K562 (cell line): ENCODE data around the gene LYAR.

Source experiments
- ARNT ChIP-seq, 2 experiments: fragments of 450-650 bp; IDR thresholded peaks; 2 replicates each; pipeline ENCODE4 v1.6.1; 2016; ENCODE audit warnings: mild to moderate bottlenecking in 1 of 2
- GATA2 ChIP-seq: sonication (generic); formaldehyde crosslinking; IDR thresholded peaks from 2 replicates; pipeline ENCODE4 v1.4.0; 2020; ENCODE audit warnings: mild to moderate bottlenecking, missing genetic modification reagents
- HNRNPH1 ChIP-seq: fragments of 200-400 bp; formaldehyde crosslinking; optimal IDR thresholded peaks from 2 replicates; pipeline ENCODE3; 2017; ENCODE audit warnings: low read depth, mild to moderate bottlenecking, low read length, moderate library complexity
- JUNB ChIP-seq: fragments of 450-650 bp; formaldehyde crosslinking; conservative IDR thresholded peaks from 2 replicates; pipeline ENCODE4 v1.4.0; 2020; ENCODE audit warnings: mild to moderate bottlenecking
- POLR2AphosphoS5 ChIP-seq: IDR thresholded peaks from 2 replicates; pipeline ENCODE4 v1.6.1; 2011; ENCODE audit warnings: mild to moderate bottlenecking, low read depth, low read length, moderate library complexity; ENCODE audit not compliant: control insufficient read depth, insufficient read depth
- ZNF274 ChIP-seq: IDR thresholded peaks from 2 replicates; pipeline ENCODE4 v1.6.1; 2011; ENCODE audit warnings: low read depth, mild to moderate bottlenecking, low read length, moderate library complexity, borderline replicate concordance
- ZNF408 ChIP-seq: fragments of 250-450 bp; sonication (Bioruptor Pico); IDR thresholded peaks from 2 replicates; pipeline ENCODE4 v1.4.0; 2020; ENCODE audit warnings: low read depth, mild to moderate bottlenecking, moderate library complexity
- TF ChIP-seq, protein P1 (sequence below): sonication (generic); formaldehyde crosslinking; IDR thresholded peaks from 2 replicates; pipeline ENCODE4 v1.8.0; 2023; ENCODE audit warnings: mild to moderate bottlenecking, missing genetic modification reagents
- TF ChIP-seq, protein P2 (sequence below): fragments of 200-800 bp; sonication (Bioruptor generic); IDR thresholded peaks from 2 replicates; pipeline ENCODE4 v1.6.1; 2016; ENCODE audit warnings: missing genetic modification characterization, missing compliant biosample characterization

DNA sequence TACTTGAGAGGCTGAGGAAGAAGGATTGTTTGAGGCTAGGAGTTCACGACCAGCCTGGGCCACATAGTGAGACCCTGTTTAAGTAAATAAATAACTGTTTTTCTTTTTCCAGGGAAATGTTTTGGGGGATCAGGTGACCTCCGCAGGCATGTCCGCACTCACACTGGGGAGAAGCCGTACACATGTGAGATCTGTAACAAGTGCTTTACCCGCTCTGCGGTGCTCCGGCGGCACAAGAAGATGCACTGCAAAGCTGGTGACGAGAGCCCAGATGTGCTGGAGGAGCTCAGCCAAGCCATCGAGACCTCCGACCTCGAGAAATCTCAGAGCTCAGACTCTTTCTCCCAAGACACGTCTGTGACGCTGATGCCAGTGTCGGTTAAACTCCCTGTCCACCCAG is 30.6 kb upstream of the LYAR start:
- no peak for TF ChIP-seq GATA2 (CRISPR knock-in tag)
- TF ChIP-seq ZNF408 (CRISPR knock-in tag), result no peak
- TF ChIP-seq, protein P1, sequence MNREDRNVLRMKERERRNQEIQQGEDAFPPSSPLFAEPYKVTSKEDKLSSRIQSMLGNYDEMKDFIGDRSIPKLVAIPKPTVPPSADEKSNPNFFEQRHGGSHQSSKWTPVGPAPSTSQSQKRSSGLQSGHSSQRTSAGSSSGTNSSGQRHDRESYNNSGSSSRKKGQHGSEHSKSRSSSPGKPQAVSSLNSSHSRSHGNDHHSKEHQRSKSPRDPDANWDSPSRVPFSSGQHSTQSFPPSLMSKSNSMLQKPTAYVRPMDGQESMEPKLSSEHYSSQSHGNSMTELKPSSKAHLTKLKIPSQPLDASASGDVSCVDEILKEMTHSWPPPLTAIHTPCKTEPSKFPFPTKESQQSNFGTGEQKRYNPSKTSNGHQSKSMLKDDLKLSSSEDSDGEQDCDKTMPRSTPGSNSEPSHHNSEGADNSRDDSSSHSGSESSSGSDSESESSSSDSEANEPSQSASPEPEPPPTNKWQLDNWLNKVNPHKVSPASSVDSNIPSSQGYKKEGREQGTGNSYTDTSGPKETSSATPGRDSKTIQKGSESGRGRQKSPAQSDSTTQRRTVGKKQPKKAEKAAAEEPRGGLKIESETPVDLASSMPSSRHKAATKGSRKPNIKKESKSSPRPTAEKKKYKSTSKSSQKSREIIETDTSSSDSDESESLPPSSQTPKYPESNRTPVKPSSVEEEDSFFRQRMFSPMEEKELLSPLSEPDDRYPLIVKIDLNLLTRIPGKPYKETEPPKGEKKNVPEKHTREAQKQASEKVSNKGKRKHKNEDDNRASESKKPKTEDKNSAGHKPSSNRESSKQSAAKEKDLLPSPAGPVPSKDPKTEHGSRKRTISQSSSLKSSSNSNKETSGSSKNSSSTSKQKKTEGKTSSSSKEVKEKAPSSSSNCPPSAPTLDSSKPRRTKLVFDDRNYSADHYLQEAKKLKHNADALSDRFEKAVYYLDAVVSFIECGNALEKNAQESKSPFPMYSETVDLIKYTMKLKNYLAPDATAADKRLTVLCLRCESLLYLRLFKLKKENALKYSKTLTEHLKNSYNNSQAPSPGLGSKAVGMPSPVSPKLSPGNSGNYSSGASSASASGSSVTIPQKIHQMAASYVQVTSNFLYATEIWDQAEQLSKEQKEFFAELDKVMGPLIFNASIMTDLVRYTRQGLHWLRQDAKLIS (CRISPR knock-in tag), result no peak
- no peak for TF ChIP-seq POLR2AphosphoS5
- no peak for TF ChIP-seq HNRNPH1
- TF ChIP-seq, protein P2, sequence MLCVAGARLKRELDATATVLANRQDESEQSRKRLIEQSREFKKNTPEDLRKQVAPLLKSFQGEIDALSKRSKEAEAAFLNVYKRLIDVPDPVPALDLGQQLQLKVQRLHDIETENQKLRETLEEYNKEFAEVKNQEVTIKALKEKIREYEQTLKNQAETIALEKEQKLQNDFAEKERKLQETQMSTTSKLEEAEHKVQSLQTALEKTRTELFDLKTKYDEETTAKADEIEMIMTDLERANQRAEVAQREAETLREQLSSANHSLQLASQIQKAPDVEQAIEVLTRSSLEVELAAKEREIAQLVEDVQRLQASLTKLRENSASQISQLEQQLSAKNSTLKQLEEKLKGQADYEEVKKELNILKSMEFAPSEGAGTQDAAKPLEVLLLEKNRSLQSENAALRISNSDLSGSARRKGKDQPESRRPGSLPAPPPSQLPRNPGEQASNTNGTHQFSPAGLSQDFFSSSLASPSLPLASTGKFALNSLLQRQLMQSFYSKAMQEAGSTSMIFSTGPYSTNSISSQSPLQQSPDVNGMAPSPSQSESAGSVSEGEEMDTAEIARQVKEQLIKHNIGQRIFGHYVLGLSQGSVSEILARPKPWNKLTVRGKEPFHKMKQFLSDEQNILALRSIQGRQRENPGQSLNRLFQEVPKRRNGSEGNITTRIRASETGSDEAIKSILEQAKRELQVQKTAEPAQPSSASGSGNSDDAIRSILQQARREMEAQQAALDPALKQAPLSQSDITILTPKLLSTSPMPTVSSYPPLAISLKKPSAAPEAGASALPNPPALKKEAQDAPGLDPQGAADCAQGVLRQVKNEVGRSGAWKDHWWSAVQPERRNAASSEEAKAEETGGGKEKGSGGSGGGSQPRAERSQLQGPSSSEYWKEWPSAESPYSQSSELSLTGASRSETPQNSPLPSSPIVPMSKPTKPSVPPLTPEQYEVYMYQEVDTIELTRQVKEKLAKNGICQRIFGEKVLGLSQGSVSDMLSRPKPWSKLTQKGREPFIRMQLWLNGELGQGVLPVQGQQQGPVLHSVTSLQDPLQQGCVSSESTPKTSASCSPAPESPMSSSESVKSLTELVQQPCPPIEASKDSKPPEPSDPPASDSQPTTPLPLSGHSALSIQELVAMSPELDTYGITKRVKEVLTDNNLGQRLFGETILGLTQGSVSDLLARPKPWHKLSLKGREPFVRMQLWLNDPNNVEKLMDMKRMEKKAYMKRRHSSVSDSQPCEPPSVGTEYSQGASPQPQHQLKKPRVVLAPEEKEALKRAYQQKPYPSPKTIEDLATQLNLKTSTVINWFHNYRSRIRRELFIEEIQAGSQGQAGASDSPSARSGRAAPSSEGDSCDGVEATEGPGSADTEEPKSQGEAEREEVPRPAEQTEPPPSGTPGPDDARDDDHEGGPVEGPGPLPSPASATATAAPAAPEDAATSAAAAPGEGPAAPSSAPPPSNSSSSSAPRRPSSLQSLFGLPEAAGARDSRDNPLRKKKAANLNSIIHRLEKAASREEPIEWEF, result no peak
- TF ChIP-seq ARNT (IDR thresholded peaks at IDR 0.05), result no peak
- no peak for TF ChIP-seq JUNB (CRISPR knock-in tag)
- no peak for TF ChIP-seq ZNF274
